Activated naive CD8-positive, alpha-beta T cell treated with anti-CD3 and anti-CD28 coated beads, Interleukin-2, amount 10 ng/mL, durations not matched to agents 7 days and 5 days (primary cell): ENCODE data around the gene HDAC4. TPM values are rescaled to one million over a fixed set of nuclear protein-coding genes. Genes with fewer than 3 reads are reported as not detected.

Experiments
- ATAC-seq: fragments of 150-1000 bp; cut with Tn5 transposase; one replicate; pipeline ENCODE4 v1.10.0; 2021; ENCODE audit warnings: low read depth, moderate library complexity
- POLR2A ChIA-PET: fragments of 350-600 bp; sonication (Branson Sonifier 250); formaldehyde crosslinking; loops from one replicate; lab custom pipeline; 2021; ENCODE audit warnings: antibody characterized with exemption; lab: Charles Lee
- DNase-seq: peaks from one replicate; pipeline ENCODE4 v3.0.0; 2021
- H3K27ac Mint-ChIP-seq: one replicate; pipeline ENCODE4 v1.8.0; 2022; ENCODE audit warnings: mild to moderate bottlenecking, mixed read lengths
- H3K27me3 Mint-ChIP-seq: one replicate; pipeline ENCODE4 v1.8.0; 2022; ENCODE audit warnings: mild to moderate bottlenecking, moderate library complexity, mixed read lengths
- H3K36me3 Mint-ChIP-seq: one replicate; pipeline ENCODE4 v1.8.0; 2021; ENCODE audit warnings: mild to moderate bottlenecking, mixed read lengths
- H3K4me1 Mint-ChIP-seq: one replicate; pipeline ENCODE4 v1.8.0; 2021; ENCODE audit warnings: mixed read lengths
- H3K4me3 Mint-ChIP-seq: one replicate; pipeline ENCODE4 v1.8.0; 2022; ENCODE audit warnings: mild to moderate bottlenecking, moderate library complexity, mixed read lengths
- H3K9me3 Mint-ChIP-seq: one replicate; pipeline ENCODE4 v1.8.0; 2021; ENCODE audit warnings: mixed read lengths
- total RNA-seq, 2 experiments: library from RNA; stranded (reverse); gene quantifications; one replicate each; pipeline ENCODE4 v1.2.3, GENCODE V29; 2021

The HDAC4 gene
- total RNA-seq, 2 experiments from 2014 or later = 54.0 to 57.4 TPM

DNA sequence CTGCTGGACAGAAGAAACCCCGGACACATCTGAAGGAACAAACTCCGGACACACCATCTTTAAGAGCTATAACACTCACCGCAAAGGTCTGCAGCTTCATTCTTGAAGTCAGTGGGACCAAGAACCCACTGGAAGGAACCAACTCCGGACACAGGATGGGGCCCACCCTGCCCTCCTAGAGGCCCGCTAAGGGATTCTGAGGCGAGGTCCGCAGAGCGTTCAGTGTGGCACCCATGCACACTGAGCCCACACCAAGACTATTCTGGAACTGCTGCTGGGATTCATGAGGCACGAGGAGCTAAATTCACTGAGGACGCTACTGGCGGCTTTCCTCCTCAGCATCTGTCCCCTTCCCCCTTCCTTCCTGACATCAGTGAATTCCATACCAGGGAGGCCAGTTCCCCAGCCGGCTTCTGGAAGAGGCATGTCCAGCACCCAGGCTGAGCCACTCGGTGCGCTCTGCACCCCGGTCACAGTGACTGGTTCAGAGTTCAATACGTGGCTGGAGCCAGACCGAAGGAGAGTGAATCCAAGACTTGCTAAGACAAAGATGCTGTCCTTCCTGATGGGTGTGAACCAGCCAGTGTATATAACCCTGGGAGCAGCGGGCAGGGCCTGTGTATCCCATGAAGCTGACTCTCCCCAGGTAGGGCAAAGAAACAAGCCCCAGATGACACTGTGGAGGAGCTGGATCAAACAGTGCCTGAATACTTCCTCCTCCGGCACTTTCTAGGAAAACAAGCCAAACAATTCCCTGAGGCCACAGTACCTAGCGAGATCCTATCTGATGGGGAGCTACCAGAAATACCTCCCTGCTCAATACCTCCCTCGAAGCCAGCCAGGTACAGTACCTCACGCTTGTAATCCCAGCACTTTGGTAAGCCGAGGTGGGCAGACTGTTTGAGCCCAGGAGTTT lies 11.1 kb downstream of the HDAC4 start:
- Mint-ChIP-seq H3K4me3 (no peak overlapping the region), H3K27me3 (no peaks in the 10 kb centered on the region), H3K9me3 (peaks cover 1% of the 10 kb centered on the region), H3K4me1 (peaks cover 7% of the 10 kb centered on the region), H3K36me3 (peaks cover 4% of the 10 kb centered on the region), H3K27ac (no peak overlapping the region)
- ATAC-seq (no peak), DNase-seq (peak; percentile 22)
- POLR2A ChIA-PET = interaction anchor here (1.2 to 1.6 kb wide), 2 partner anchors 9 to 123 kb away, joined by 3 to 5 read pairs; no protein-coding TSS in a partner anchor

DNA sequence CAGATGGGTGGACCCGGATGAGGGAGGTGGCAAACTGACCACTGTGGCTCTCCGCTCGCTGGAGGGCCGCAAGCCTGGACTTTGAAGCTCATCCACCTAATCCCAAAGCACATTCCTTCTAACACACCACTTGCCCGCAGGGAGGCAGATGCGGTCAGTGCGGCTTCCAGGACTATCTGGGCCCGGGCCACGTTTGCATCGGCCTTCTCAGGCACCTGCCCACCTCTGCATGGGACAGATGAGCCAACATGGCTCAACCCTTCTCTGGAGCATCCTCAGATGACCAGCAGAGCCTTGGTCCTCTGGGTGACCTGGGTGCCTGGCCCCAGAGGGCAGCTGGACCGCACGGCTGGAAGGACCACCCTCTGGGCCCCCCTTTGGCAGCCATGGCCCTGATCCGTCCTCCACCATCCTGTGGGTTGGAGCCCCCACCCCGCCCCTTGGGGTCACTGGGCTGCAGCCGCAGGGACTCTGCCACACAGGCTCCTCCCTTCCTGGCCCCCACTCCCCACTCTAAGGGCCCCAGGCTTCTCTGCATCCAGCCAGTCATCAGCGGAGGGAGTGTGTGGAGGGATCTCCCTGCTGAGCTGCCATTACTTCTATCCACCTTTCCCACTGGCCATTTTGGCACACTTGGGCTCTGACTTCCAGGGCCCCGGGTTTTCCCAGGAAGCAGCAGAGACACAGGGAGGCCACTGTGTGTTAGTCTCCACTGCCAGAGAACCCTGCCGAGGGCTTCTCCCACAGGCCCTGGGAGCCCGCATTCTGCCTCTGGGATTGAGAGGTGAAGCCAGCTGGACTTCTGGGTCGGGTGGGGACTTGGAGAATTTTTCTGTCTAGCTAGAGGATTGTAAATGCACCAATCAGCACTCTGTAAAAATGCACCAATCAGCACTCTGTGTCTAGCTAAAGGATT lies 12.3 kb downstream of the HDAC4 start:
- POLR2A ChIA-PET = interaction anchor here (1.2 to 1.6 kb wide), 2 partner anchors 10 to 122 kb away, joined by 3 to 5 read pairs; no protein-coding TSS in a partner anchor
- Mint-ChIP-seq H3K4me3 (no peak overlapping the region), H3K4me1 (peaks cover 5% of the 10 kb centered on the region), H3K27ac (no peak overlapping the region), H3K36me3 (peaks cover 4% of the 10 kb centered on the region), H3K9me3 (peaks cover 1% of the 10 kb centered on the region), H3K27me3 (no peaks in the 10 kb centered on the region)
- DNase-seq (no peak), ATAC-seq (no peak)

DNA sequence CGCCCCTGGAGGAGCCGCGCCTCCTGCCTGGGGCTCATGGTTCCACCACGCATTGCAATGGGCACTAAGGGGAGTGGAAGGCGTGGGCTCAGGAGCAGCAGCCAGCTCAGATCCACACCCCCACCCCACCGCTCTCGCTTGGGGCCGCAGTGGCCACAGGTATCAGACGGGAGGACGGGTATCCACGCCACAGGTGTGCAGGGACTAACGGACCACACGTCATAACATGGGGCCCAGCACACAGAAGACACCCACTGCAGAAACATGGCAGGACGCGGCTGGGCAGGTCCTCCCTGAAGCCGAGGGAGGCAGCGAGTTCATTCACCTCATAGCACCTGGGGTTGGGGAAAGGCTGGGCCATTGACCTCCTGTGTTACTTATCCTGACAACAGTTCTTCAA lies 13.0 kb downstream of the HDAC4 start:
- Mint-ChIP-seq H3K4me1 (peaks cover 3% of the 10 kb centered on the region), H3K36me3 (peaks cover 4% of the 10 kb centered on the region), H3K4me3 (no peak overlapping the region), H3K9me3 (peaks cover 1% of the 10 kb centered on the region), H3K27me3 (no peaks in the 10 kb centered on the region), H3K27ac (no peak overlapping the region)
- DNase-seq (no peak), ATAC-seq (no peak)
- POLR2A ChIA-PET = no interaction called here

DNA sequence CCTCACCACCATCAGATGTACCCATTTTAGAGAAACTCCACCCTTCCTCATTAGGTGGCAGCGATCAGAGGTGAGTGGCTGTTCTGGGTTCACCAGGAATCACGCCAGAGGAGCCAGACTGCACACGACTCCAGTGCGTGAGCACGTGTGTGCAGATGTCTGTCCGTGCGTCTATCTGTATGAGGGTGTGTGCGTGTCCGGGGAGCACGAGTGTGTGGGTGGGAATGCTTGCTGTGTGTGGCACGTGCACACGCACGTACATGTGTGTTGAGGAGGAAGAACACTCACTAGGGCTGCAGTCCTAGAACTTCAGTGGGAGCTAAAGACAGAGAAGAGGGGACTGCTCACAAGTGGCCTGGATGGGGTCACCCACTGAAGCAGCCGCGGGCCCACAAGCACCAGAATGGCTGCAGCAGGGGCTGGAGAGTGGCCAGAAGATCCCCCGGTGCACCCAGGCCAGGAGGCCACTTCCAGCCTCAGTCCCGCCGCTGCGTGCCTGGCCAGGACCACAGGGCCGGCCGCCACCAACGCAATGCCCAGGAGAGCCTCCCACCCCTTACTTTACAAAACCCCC lies 13.9 kb downstream of the HDAC4 start:
- POLR2A ChIA-PET = no interaction called here
- Mint-ChIP-seq H3K4me3 (no peak overlapping the region), H3K4me1 (peaks cover 3% of the 10 kb centered on the region), H3K27me3 (no peaks in the 10 kb centered on the region), H3K36me3 (peaks cover 4% of the 10 kb centered on the region), H3K27ac (no peak overlapping the region), H3K9me3 (peaks cover 1% of the 10 kb centered on the region)
- peak; percentile 4 for DNase-seq
- ATAC-seq = no peak

DNA sequence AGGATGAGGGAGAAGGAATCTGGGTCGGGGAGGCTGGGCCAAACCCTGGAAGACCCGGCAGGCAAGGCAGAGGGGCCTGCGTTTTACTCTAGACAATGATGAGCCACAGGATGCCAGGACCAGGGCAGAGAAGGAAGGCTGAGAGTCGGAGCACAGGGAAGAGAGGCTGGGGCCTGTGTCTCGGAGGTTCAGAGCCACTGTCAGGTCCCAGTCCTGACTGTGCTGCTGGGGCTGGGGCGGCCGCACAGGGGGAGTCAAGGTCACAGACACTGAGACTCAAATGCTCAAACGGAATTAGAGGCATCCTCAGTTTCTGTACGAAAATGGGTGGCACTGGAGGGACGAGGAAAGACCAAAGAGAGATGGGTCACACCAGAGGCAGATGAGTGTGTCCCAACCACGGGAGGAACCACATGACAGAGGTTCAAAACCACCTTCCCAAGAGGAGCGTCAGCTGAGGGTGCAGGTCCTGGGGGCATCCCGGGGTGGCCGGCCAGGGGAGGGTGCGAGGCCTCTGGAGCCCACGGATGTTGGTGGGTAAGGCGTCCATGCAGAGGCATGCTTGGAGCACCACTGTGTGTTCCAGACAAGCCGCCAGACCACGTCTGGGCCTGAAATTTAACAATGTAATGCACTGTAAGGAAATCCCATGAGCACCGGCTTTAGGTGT lies 14.7 kb downstream of the HDAC4 start:
- DNase-seq (peak; percentile 19), ATAC-seq (no peak)
- Mint-ChIP-seq H3K4me3 (no peak overlapping the region), H3K27me3 (no peaks in the 10 kb centered on the region), H3K4me1 (peaks cover 11% of the 10 kb centered on the region), H3K36me3 (peaks cover 4% of the 10 kb centered on the region), H3K27ac (peak overlapping the region; percentile 17), H3K9me3 (peaks cover 1% of the 10 kb centered on the region)
- POLR2A ChIA-PET = no interaction called here

DNA sequence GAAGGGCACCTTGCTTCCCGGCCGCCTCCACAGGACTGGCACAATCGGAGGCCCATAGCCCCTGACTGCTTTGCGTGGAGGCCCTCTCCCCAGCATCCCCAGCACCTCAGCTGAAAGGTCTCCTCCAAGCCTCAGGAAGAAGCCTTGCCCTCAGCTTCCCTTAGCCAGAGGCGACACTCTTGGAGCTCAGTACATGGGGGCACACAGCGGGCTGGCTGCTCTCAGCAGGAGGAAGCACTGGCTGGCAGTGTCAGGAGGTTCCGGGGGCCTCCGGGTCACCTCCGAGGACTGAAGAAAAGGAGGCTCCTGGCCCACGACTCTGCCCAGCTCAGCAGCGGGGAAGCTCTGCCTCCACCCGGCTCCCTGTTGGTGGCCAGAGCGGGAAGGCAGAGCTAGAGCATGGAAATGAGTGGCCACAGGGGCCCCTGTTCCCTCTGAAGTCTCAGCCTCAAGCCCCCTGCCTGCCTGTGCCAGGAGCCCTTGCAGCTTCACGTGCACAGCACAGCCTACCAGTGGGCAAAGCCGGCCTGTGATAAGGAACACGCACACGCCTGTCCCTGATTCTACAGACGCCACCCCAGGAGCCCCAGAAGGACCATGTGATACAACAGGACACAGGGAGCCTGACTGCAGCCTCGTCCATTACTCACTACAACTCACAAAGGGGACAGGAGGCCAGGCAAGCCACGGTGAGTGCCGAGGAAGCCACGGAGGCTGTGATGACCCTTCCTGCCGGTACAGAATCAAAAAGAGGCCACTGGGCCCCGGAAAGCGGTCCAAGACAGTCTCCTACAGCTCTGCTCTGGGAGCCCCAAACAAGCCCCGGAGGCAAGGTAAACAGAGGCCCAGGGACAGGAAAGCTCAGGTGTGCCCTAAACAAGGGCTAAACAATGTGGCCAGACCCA lies 15.5 kb downstream of the HDAC4 start:
- Mint-ChIP-seq H3K4me3 (no peak overlapping the region), H3K27ac (no peak overlapping the region), H3K4me1 (peaks cover 17% of the 10 kb centered on the region), H3K9me3 (peaks cover 1% of the 10 kb centered on the region), H3K27me3 (no peaks in the 10 kb centered on the region), H3K36me3 (peaks cover 4% of the 10 kb centered on the region)
- POLR2A ChIA-PET = no interaction called here
- ATAC-seq (no peak), DNase-seq (peak; percentile 14)

DNA sequence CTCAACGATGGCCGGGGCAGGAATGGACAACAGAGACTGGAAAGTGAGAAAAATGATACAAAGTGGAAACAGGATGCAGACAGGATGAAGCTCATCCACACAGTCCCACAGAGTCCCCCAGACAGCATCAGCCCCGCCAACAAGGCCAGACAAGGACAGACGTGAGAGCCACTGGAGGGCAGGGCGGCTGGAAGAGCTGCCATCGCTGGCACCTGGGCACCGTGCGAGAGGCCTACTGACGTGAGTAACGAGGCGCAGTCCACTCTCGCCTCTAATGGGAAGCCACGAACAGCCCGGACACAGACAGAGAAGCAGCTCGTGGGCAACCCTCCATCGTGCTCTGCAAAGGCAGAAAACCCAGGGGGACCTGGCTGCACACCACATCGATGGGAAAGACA lies 17.1 kb downstream of the HDAC4 start:
- ATAC-seq (no peak), DNase-seq (peak; percentile 15)
- Mint-ChIP-seq H3K27ac (no peak overlapping the region), H3K27me3 (no peaks in the 10 kb centered on the region), H3K9me3 (no peaks in the 10 kb centered on the region), H3K4me3 (no peak overlapping the region), H3K36me3 (peaks cover 2% of the 10 kb centered on the region), H3K4me1 (peaks cover 22% of the 10 kb centered on the region)
- POLR2A ChIA-PET = interaction anchor here (0.7 kb wide), 1 partner anchor 17 kb away, joined by 3 read pairs; the partner anchor contains the start of gene HDAC4

DNA sequence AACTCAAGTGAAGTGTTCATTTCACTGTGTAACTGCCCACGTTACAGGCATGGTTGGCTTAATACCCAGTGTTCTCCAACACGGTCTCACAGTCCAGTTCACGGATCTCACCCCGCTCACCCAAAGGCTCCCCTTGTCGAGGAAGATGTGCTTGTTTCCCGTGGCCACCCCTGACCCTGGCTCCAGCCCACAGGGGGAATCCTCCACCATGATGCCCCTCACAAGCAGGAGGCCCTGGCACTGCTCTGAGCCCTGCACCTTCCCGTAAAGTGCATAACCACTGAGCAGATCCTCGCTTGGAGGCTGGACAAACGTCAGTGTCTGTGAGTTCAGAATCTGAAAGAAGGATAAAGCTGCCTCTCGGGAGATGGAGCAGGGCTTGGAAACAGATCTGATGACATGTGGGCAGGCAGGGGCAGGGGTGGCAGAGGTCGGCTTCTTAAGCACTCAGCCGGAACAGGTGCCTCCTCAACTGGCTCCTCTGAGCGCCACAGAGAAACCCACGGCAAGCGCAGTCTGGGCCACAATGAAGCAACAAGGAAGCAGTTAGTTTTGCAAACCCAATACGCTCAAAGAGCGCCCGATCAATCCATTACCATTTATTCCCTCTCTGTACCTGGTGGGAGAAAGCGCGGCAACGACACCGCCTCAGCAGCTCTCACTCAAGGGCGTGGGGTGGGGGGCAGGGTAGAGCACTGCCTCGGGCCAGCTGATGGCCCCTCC lies 17.6 kb downstream of the HDAC4 start:
- POLR2A ChIA-PET = interaction anchor here (0.7 kb wide), 1 partner anchor 18 kb away, joined by 3 read pairs; no protein-coding TSS in a partner anchor
- DNase-seq (peak; percentile 18), ATAC-seq (no peak)
- no peaks in the 10 kb centered on the region for H3K9me3 Mint-ChIP-seq
- H3K27me3 Mint-ChIP-seq = no peaks in the 10 kb centered on the region
- H3K27ac Mint-ChIP-seq = no peak overlapping the region
- no peak overlapping the region for H3K4me3 Mint-ChIP-seq
- peaks cover 22% of the 10 kb centered on the region for H3K4me1 Mint-ChIP-seq
- peaks cover 2% of the 10 kb centered on the region for H3K36me3 Mint-ChIP-seq

DNA sequence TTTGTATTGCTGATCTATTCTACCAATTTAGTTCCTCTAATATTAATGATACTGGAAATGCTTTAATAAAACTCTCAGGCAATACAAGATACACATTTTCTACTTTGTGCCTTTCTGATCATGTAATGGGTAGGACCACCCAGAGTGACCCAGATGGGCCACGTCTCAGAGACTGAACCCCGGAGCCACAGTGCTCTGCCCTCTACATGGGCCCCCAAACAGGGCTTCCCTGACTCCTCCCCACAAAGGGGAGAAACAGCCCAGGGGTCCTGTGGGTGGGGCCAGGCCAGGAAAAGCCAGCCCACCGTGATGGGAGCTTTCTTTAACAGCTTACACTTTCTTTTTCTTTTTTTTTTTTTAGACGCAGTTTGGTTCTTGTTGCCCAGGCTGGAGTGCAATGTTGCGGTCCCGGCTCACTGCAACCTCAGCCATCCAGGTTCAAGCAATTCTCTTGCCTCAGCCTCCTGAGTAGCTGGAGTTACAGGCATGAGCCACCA lies 18.4 kb downstream of the HDAC4 start:
- Mint-ChIP-seq H3K27ac (no peak overlapping the region), H3K4me1 (peaks cover 22% of the 10 kb centered on the region), H3K9me3 (no peaks in the 10 kb centered on the region), H3K27me3 (no peaks in the 10 kb centered on the region), H3K4me3 (no peak overlapping the region), H3K36me3 (peaks cover 2% of the 10 kb centered on the region)
- peak; percentile 6 for DNase-seq
- POLR2A ChIA-PET = interaction anchor here (0.7 kb wide), 1 partner anchor 19 kb away, joined by 3 read pairs; no protein-coding TSS in a partner anchor
- ATAC-seq = no peak

DNA sequence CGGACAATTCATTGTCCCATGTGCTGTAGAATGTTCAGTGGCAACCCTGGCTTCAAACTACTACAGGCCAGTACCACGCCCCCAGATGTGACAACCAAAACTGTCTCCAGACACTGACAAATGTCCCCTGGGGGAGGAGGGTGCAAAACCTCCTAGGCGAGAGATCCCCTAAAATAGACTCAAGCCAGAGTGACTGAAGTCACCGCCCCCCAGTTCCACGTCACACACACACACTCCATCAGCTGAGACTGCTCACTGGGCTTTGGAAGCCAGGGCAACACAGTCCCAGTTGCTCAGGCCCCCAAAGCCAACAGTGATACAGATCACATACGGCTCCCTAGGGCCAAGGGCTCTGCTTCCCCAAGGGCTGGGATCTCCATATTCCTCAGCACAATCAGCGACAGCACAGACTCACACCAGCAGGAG lies 19.1 kb downstream of the HDAC4 start:
- peaks cover 2% of the 10 kb centered on the region for H3K36me3 Mint-ChIP-seq
- peak overlapping the region; percentile 74 for H3K4me3 Mint-ChIP-seq
- H3K4me1 Mint-ChIP-seq = peaks cover 22% of the 10 kb centered on the region
- no peaks in the 10 kb centered on the region for H3K27me3 Mint-ChIP-seq
- ATAC-seq (no peak), DNase-seq (no peak)
- POLR2A ChIA-PET = interaction anchor here (1.4 to 1.6 kb wide), 3 partner anchors 12 to 84 kb away, joined by 5 to 8 read pairs (median 7); partner anchors contain the start of gene HDAC4
- H3K9me3 Mint-ChIP-seq = no peaks in the 10 kb centered on the region
- H3K27ac Mint-ChIP-seq = peak overlapping the region; percentile 83
